ENCODE results near the gene FUBP3. TPM values are rescaled to one million over a fixed set of nuclear protein-coding genes. Genes with fewer than 3 reads are reported as not detected.
"Not testable (repeated sequence)": the region's sequence is repeated elsewhere in the genome, so short reads cannot be mapped to it uniquely, and the experiment has no call there.

FUBP3 gene
- total and polyA plus RNA-seq, 2 experiments from 2014 or later = 82.0 to 115 TPM

GRCh38 chr9:130557077-130557468 lies 22.3 kb upstream of the FUBP3 start:
- H3K27ac ChIP-seq = no peak overlapping the region
- H3K36me3 ChIP-seq = no peaks in the 10 kb centered on the region
- no peaks in the 10 kb centered on the region for H3K27me3 ChIP-seq

DNA sequence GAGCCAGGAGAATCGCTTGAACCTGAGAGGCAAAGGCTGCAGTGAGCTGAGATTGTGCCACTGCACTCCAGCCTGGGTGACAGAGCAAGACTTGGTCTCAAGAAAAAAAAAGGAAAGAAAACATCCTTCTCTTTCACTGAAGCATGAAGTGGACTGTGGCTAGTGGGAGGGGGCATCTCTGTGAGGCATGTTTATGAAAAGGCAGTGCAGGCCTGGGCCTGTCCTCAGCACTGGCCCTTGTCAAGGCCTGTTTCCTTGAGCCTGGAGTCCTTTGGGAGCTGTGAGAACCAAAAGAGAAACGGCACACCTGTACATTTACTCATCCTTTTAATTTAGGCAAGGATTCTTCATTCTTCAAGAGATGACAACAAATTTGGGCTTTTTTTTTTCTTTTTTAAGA lies 18.3 kb upstream of the FUBP3 start:
- Histone ChIP-seq H3K9me3 (ENCODE audit: low read depth) (no peaks in the 10 kb centered on the region), H3K27ac (no peak overlapping the region), H3K27me3 (no peaks in the 10 kb centered on the region), H3K36me3 (no peaks in the 10 kb centered on the region), H3K4me1 (ENCODE audit: low read depth) (no peaks in the 10 kb centered on the region), H3K4me3 (no peak overlapping the region)
- TF ChIP-seq, protein P1, sequence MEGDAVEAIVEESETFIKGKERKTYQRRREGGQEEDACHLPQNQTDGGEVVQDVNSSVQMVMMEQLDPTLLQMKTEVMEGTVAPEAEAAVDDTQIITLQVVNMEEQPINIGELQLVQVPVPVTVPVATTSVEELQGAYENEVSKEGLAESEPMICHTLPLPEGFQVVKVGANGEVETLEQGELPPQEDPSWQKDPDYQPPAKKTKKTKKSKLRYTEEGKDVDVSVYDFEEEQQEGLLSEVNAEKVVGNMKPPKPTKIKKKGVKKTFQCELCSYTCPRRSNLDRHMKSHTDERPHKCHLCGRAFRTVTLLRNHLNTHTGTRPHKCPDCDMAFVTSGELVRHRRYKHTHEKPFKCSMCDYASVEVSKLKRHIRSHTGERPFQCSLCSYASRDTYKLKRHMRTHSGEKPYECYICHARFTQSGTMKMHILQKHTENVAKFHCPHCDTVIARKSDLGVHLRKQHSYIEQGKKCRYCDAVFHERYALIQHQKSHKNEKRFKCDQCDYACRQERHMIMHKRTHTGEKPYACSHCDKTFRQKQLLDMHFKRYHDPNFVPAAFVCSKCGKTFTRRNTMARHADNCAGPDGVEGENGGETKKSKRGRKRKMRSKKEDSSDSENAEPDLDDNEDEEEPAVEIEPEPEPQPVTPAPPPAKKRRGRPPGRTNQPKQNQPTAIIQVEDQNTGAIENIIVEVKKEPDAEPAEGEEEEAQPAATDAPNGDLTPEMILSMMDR (IDR thresholded peaks at IDR 0.05; ENCODE audit: low read depth, low read length) = no peak
- no peak for DNase-seq (ENCODE audit: low read depth in 1 of 2, low spot score in 1 of 2)

More at GRCh38 chr9:130557077-130557468, 22.3 kb upstream of the FUBP3 start:
- no peaks in the 10 kb centered on the region for H3K4me1 ChIP-seq (ENCODE audit: low read depth)
- no peak overlapping the region for H3K4me3 ChIP-seq
- TF ChIP-seq, protein P1 (IDR thresholded peaks at IDR 0.05; ENCODE audit: low read depth, low read length) = no peak
- H3K9me3 ChIP-seq (ENCODE audit: low read depth) = no peaks in the 10 kb centered on the region
- DNase-seq (ENCODE audit: low read depth in 1 of 2, low spot score in 1 of 2) = no peak

DNA sequence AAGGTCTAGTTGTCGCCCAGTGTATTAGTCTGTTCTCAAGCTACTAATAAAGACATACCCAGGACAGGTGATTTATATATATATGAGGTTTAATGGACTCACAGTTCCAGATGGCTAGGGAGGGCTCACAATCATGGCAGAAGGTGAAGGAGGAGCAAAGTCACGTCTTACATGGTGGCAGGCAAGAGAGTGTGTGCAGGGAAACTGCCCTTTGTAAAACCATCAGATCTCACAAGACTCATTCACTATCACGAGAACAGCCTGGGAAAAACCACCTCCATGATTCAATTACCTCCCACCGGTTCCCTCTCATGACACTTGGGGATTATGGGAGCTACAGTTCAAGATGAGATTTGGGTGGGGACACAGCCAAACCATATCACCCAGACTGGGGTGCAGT lies 16.9 kb upstream of the FUBP3 start:
- H3K4me1 ChIP-seq (ENCODE audit: low read depth); H3K4me3 ChIP-seq; H3K27ac ChIP-seq; H3K36me3 ChIP-seq; H3K27me3 ChIP-seq; DNase-seq (ENCODE audit: low read depth in 1 of 2, low spot score in 1 of 2); H3K9me3 ChIP-seq (ENCODE audit: low read depth): not testable (repeated sequence)

DNA sequence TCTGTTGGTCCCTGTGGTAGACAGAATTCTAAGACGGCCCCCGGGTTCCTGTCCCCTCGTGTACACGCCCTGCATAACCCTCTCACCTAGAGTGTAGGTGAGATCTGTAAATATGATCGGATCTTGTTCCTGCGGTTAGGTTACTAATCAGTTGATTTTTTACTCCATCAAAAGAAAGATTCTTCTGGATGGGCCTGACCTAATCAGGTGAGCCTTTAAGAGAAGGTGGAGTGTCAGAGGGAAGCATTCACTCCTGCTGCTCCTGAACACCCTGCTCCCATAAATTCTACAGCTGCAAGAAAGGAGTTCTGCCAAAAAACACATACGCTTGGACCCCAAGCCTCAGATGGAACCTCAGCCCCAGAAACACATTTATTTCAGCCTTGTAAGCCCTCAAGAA lies 15.6 kb upstream of the FUBP3 start:
- Histone ChIP-seq H3K36me3 (no peaks in the 10 kb centered on the region), H3K4me1 (ENCODE audit: low read depth) (no peaks in the 10 kb centered on the region), H3K4me3 (no peak overlapping the region), H3K9me3 (ENCODE audit: low read depth) (no peaks in the 10 kb centered on the region), H3K27me3 (no peaks in the 10 kb centered on the region), H3K27ac (no peak overlapping the region)
- no peak for DNase-seq (ENCODE audit: low read depth in 1 of 2, low spot score in 1 of 2)
- TF ChIP-seq, protein P1 (IDR thresholded peaks at IDR 0.05; ENCODE audit: low read depth, low read length) = no peak

GRCh38 chr9:130565792-130566191 lies 13.6 kb upstream of the FUBP3 start:
- TF ChIP-seq, protein P1 (IDR thresholded peaks at IDR 0.05; ENCODE audit: low read depth, low read length) = no peak
- no peak overlapping the region for H3K27ac ChIP-seq
- no peaks in the 10 kb centered on the region for H3K36me3 ChIP-seq
- no peak for DNase-seq (ENCODE audit: low read depth in 1 of 2, low spot score in 1 of 2)
- no peaks in the 10 kb centered on the region for H3K27me3 ChIP-seq
- no peaks in the 10 kb centered on the region for H3K4me1 ChIP-seq (ENCODE audit: low read depth)
- no peak overlapping the region for H3K4me3 ChIP-seq
- H3K9me3 ChIP-seq (ENCODE audit: low read depth) = no peaks in the 10 kb centered on the region

DNA sequence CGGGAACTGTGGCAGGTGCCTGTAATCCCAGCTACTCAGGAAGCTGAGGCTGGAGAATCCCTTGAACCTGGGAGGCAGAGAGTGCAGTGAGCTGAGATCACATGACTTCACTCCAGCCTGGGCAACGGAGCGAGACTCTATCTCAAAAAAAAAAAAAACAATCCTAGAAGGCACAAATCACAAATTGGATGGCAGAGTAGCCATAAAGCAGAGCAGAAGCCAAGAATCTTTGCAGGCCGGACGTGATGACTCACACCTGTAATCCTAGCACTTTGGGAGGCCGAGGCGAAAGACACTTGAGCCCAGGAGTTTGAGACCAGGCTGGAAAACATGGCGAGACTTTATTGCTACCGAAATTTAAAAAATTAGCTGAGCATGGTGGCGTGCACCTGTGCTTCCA lies 9.2 kb upstream of the FUBP3 start:
- TF ChIP-seq, protein P1 (IDR thresholded peaks at IDR 0.05; ENCODE audit: low read depth, low read length) = no peak
- peaks cover 5% of the 10 kb centered on the region for H3K4me1 ChIP-seq (ENCODE audit: low read depth)
- no peak overlapping the region for H3K27ac ChIP-seq
- H3K4me3 ChIP-seq = no peak overlapping the region
- peak in 1 of 2 donors; percentile 46 for DNase-seq (ENCODE audit: low read depth in 1 of 2, low spot score in 1 of 2)
- no peaks in the 10 kb centered on the region for H3K27me3 ChIP-seq
- no peaks in the 10 kb centered on the region for H3K9me3 ChIP-seq (ENCODE audit: low read depth)
- no peaks in the 10 kb centered on the region for H3K36me3 ChIP-seq
